ENCODE measurements around the gene ANKMY1.

- TF ChIP-seq CTCF (IDR thresholded peaks at IDR 0.05) (no peak), EZH2 (IDR thresholded peaks at IDR 0.05; ENCODE audit: borderline replicate concordance, insufficient read depth, low read depth, low read length, poor library complexity, severe bottlenecking) (no peak)
These were observed 10.3 kb upstream of the ANKMY1 start, which contains the start of gene RNPEPL1 for GRCh38 chr2:240567872-240568677.
